ENCODE measurements around the gene KCNK17.

DNA sequence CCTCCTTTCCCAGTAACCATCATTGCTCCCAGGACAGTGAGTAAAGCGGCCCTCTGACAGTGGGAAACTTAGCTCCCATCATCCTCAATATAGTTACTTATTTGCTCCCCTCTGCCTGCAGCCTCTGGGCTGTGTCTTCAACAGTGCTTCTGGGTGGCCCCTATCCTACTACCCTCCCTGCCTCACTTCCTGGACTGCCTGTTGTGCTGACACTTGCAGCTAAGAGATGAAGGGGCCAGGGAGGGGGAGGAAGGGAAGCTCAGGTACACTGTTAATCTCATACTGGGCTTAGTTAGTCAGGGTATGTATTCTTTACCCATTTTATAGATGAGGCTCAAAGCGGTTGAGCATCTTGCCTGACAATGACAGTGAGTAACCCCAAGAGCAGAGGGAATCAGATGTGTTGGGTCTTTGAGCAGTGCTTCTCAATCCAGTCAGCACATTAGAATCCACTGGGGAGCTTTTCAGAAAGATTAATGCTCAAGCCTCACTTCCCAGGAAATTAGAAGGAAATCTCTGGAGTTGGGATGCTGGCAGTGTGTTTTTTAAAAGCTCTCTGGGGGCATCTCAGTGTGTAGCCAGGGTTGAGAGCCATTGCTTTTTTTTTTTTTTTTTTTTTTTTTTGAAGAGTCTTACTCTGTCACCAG is 57.8 kb downstream of the KCNK17 start:
- TF ChIP-seq POLR2A (IDR thresholded peaks at IDR 0.05; ENCODE audit: low read depth, low read length) (no peak), POLR2AphosphoS5 (IDR thresholded peaks at IDR 0.05; ENCODE audit: insufficient read depth, low read depth, low read length) (no peak), MYC (IDR thresholded peaks at IDR 0.05; ENCODE audit: low read depth, low read length) (no peak), JUN (IDR thresholded peaks at IDR 0.05; ENCODE audit: borderline replicate concordance, insufficient read depth, insufficient read length, low read depth) (no peak), FOS (IDR thresholded peaks at IDR 0.05; ENCODE audit: borderline replicate concordance, insufficient read depth, low read length) (no peak), EZH2 (IDR thresholded peaks at IDR 0.05; ENCODE audit: borderline replicate concordance, low read depth, low read length, severe bottlenecking) (no peak)
- TF ChIP-seq, protein P1, sequence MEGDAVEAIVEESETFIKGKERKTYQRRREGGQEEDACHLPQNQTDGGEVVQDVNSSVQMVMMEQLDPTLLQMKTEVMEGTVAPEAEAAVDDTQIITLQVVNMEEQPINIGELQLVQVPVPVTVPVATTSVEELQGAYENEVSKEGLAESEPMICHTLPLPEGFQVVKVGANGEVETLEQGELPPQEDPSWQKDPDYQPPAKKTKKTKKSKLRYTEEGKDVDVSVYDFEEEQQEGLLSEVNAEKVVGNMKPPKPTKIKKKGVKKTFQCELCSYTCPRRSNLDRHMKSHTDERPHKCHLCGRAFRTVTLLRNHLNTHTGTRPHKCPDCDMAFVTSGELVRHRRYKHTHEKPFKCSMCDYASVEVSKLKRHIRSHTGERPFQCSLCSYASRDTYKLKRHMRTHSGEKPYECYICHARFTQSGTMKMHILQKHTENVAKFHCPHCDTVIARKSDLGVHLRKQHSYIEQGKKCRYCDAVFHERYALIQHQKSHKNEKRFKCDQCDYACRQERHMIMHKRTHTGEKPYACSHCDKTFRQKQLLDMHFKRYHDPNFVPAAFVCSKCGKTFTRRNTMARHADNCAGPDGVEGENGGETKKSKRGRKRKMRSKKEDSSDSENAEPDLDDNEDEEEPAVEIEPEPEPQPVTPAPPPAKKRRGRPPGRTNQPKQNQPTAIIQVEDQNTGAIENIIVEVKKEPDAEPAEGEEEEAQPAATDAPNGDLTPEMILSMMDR (IDR thresholded peaks at IDR 0.05; ENCODE audit: extremely low read depth in 1 of 2, insufficient read depth in 1 of 2, low read depth in 1 of 2, low read length in 2 of 2), result no peak
- TF ChIP-seq, protein P2, sequence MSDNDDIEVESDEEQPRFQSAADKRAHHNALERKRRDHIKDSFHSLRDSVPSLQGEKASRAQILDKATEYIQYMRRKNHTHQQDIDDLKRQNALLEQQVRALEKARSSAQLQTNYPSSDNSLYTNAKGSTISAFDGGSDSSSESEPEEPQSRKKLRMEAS (IDR thresholded peaks at IDR 0.05; ENCODE audit: insufficient read depth, insufficient read length), result no peak
